ENCODE measurements around the gene YKT6.

YKT6 gene

DNA sequence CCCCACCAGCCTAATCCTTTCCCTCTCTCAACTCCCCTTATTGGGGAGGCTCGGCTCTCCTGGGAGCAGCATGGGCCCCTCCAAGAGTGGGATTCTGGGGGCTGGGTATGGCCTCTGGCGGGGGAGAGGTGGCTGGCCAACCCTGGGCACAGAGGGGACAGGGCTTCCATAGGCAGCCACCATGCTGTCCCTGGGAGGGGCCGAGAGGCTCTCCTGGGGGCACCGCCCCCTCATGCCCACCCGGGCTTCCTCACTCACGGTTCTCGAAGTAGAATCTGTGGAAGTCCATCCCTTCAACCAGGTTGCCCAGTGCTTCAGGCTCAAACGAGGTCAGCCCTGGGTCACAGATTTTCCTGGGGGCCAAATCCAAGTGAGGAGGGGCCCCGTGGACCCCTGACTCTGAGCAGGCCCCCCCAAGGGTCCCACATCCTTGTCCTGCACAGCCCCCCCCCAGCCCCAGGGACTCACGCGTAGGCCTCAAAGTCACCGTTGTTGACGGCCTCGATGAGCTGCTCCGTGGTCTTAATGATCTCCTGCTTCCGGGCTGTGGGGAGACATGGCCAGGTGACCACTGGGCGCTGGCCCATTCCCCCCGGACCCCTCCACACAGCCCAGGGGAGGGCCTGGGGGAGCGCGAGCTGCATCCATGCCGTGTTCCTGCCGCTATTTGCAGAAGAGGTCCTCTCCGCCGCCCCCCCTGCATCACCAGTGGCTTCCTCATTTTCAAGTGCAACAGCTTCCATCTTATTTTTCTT, 19.8 kb downstream of the YKT6 start:
- no peak for FAIRE-seq

GRCh38 chr7:44221231-44221791, 20.5 kb downstream of the YKT6 start:
- no peak for FAIRE-seq

GRCh38 chr7:44222074-44222473, 21.3 kb downstream of the YKT6 start:
- no peak for FAIRE-seq

GRCh38 chr7:44222776-44223261, 22.0 kb downstream of the YKT6 start:
- FAIRE-seq, result no peak

DNA sequence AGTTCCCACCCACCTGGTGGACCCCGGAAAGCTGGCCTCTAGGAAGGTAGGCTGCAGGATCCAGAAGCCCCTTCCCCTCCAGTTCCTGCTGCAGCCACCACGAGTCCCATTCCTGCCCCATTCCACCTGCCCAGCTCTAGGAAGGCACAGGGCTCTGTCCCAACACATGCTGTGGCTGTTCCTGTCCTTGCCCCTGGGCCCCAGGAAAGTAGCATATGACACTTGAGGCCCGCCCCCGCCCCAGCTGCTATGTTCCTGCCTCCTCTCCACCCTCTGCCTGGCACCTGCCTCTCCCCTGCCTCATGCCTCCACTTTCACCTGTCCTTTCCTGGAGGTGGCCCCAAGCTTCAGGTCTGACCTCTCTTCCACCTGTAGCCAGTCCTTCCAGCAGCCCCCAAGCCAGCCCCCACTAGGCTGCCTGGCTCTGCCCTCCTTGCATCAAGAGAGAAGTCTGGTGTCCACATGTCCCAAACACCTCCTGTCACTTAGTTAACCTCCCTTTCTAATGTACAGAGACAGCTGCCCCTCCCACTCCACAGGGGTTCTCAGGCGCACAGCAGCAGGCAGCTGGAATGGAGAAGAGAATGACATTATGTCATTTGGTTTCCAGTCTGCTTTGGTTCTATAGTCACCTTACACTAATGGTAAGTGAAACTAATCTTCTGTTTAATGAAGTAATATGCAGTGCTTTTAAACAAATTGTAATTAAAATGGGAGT, 22.7 kb downstream of the YKT6 start:
- no peak for FAIRE-seq

DNA sequence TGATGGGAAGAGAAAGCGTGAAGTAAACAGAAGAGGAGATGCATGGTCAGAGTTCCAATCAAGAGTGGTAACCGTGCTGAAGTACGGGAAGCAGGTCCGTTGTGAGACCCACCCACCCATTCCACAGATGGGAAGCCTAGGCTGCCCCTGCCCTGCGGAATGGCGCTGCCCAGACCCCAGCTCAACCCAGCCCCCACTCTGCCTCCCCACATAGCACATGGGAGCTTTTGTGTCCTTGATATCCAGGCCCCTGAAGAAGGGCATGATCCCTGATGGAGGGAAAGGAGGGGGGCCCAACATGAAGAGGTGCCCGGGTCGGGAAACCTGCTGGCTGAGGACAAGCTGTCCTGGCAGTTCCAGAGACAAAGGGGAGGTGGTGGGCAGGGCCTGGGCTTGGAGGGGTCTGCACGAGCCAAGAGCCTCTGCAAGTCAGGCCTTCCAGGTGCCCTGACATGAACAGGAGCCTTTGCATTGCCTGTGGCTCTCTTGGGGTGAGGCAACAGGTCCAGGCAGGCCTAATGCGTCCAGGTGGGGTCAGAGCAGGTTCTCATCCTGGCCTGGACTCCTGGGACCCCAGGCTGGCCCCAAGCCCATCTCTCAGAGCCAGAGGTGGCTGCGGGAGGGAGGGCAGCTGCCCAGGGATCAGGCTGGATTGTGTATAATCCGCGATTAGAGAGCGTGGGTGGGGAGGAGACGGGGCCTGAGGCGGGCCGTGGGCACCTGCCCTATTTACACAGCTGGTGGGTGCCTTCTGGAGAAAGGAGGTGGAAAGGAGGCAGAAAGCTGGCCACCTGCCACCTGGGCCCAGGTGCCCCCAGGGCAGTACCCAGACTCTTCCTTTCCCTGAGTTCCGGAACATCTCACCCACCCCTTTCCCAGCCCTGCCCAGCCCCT, 23.5 kb downstream of the YKT6 start:
- no peak for FAIRE-seq

GRCh38 chr7:44224974-44225565, 24.3 kb downstream of the YKT6 start:
- FAIRE-seq, result no peak

GRCh38 chr7:44225566-44226395, 25.0 kb downstream of the YKT6 start:
- FAIRE-seq, result no peak

DNA sequence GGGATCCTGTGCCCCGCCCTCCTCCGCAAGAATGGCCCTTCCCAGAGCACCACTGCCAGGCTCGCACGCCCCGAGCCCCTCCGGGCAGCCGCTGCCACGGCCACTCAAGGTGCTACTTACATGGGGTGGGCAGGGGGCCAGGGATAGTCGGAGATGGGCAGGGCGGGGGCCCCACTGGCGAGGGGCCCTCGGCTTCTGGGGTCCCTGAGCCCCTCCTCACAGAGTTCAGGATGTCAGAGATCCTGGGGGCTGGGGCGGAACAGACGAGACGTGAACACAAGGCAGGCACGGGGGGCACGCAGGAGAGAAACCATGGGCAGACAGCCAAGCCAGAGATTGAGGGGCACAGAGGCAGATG, 25.6 kb downstream of the YKT6 start:
- FAIRE-seq, result no peak

DNA sequence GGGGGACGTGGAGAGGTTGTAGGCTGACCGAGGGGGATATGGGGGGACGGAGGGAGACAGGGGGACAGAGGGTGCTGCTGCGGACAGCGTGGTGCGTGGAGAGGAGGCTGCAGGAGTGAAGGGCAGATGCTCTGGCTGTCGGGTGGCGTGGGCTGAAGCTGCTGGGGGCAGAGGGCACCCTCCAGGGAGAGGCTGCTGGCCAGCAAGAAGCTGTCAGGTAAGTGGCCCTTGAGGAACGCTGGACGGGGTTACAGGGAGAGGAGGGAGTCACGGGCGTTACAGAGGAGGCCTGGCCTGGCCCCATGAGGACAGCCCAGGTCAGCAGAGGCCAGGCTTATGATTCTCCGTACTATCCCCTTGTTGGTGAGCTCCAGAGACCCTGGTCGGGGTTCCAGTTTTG, 27.1 kb downstream of the YKT6 start:
- FAIRE-seq, result no peak

GRCh38 chr7:44228571-44229350, 28.0 kb downstream of the YKT6 start:
- FAIRE-seq, result no peak

- no peak for FAIRE-seq
Observed at GRCh38 chr7:44229546-44230105, 28.8 kb downstream of the YKT6 start.

DNA sequence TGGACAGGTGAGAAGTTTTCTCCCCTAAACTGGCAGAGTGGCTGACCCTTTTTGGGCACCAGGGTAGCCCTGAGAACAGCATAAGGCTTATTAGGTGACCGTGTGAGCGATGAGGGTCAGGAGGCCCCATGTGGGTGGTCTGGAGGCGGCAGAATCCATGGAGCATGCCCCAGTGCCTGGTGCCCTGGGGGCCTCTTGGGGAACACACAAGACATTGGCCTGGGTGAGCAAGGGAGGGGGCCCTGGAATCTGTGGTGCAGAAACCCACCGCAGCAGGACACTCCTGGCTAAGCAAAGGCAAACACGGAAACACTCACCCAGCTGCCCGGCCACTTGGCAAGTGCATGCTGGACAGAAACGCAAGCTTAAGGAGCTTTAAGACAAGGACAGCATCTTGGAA, 29.5 kb downstream of the YKT6 start:
- FAIRE-seq, result no peak

DNA sequence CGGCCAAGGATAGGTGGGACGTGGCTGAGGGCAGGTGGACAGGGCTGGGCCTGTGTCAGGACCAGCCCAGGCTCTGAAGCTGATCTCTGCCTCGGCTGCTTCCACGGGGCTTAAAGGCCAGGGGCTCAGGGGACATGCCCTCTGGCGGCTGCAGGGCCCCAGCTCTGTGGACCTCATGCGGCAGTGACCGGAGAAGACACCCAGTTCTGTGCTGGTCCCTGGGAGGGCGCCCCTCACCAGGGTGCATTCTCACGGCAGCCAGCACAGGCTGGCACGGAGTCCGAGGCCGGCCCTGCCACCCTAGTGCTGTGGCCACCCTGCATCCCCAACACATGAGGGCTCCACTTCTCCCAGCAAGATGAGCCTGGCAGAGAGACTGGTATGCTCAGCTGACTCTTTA, 30.3 kb downstream of the YKT6 start:
- FAIRE-seq, result no peak

DNA sequence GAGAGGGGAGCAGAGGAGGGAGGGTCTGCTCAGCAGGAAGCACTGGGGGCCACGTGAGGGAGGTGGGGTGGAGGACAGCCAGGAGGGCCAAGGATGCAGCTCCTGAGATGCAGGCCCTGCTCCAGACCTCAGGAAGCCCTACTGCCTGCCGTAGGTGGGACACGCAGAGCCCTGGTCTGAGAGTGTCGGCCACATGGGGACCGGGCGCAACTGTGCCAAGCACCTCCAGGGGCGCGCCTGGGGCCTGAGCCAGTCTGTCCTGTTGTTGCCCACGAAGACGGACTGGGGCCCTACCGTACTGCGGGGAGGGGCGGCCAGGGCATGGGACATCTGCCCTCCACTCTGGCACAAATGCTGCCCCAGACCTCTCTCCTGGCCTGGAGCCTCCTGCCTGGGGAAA, 31.6 kb downstream of the YKT6 start:
- no peak for FAIRE-seq

- no peak for FAIRE-seq
Observed at GRCh38 chr7:44232901-44233715, 32.3 kb downstream of the YKT6 start.

GRCh38 chr7:44235066-44235465, 34.3 kb downstream of the YKT6 start:
- FAIRE-seq, result no peak

GRCh38 chr7:44235582-44236332, 35.0 kb downstream of the YKT6 start:
- FAIRE-seq, result no peak

- FAIRE-seq, result no peak
Observed at GRCh38 chr7:44236333-44236728, 35.6 kb downstream of the YKT6 start.

Measured in colon (tissue), 2 donors.